Psoas muscle (tissue), 8 donors: Measurements from ENCODE around the gene GNG7. TPM values are rescaled to one million over a fixed set of nuclear protein-coding genes. Genes with fewer than 3 reads are reported as not detected.

Experiments
- ATAC-seq, 4 donors: fragments of 200-7000 bp; cut with Tn5 transposase; one replicate each; pipeline ENCODE4 v1.9.1; 2020; ENCODE audit warnings: moderate library complexity in 3 of 4, mild to moderate bottlenecking in 2 of 4
- DNase-seq, 2 donors: peaks; one replicate each; pipeline ENCODE4 v3.0.0-alpha.2; 2020
- H3K27ac ChIP-seq: fragments of 200-600 bp; one replicate; pipeline ENCODE4 v1.8.0; 2022
- H3K27me3 ChIP-seq, 3 donors: fragments of 200-600 bp in 1 of 3; one replicate each; pipeline versions ENCODE4 v1.6.1 to v1.8.0; 2013 to 2022; ENCODE audit warnings: low read length in 2 of 3, mild to moderate bottlenecking in 2 of 3, moderate library complexity in 1 of 3; ENCODE audit not compliant: insufficient read depth in 3 of 3
- H3K36me3 ChIP-seq, 2 donors: fragments of 200-600 bp in 1 of 2; one replicate each; pipeline versions ENCODE4 v1.6.1 to v1.8.0; 2013 to 2022; ENCODE audit warnings: low read depth in 1 of 2, mild to moderate bottlenecking in 1 of 2, moderate library complexity in 1 of 2; ENCODE audit not compliant: insufficient read depth in 1 of 2
- H3K4me1 ChIP-seq: fragments of 200-600 bp; one replicate; pipeline ENCODE4 v1.8.0; 2022
- H3K4me3 ChIP-seq: fragments of 200-600 bp; one replicate; pipeline ENCODE4 v1.8.0; 2022; ENCODE audit warnings: mild to moderate bottlenecking
- H3K9me3 ChIP-seq: fragments of 200-600 bp; one replicate; pipeline ENCODE4 v1.8.0; 2022
- WGBS, 3 donors: extraction: QIAGEN DNeasy Blood & Tissue Kit; methylation state at CpG; one replicate each; pipeline versions ENCODE4 v1.1.6 to v1.1.7; 2013; 5-methylcytosine and 5-hydroxymethylcytosine counted together
- intact Hi-C, 2 donors: fragments of 100-400 bp; cut with DNase I; formaldehyde crosslinking; loops; one replicate each; pipeline versions ENCODE4 v1.11.0 to v1.14.2; 2022
- long read RNA-seq, 2 donors: library from polyadenylated mRNA; unstranded; transcript quantifications; one replicate each; pipeline ENCODE4 v2.0.0, GENCODE V29; 2021
- polyA plus RNA-seq, 3 donors: library from polyadenylated mRNA; stranded (reverse); fragments of 200-250 nt; gene quantifications; one replicate each; pipeline ENCODE4 v1.2.3, GENCODE V29; 2013
- total RNA-seq, 4 donors: library from RNA; stranded (reverse); fragmentation: NEBNext Ultra II Directional in 2 of 4; extraction: Animal tissue kit (Norgen Biotek cat#: 25700) in 2 of 4; gene quantifications; one replicate each; pipeline versions ENCODE4 v1.2.1 to v1.2.4, GENCODE V29; 2021 to 2023
- TF ChIP-seq, protein P1 (sequence below): fragments of 200-600 bp; IDR thresholded peaks from one replicate; pipeline ENCODE4 v1.8.0; 2022; ENCODE audit warnings: antibody characterized with exemption
- donor health status: healthy with polysubstance abuse.
- donor health status: DM: no; HTN: no; CAD: no; lungs with moderate emphysema.
- donor health status: Bipolar disorder and iron deficiency.
- donor health status: healthy.
- donor health status: DM: yes; HTN: yes; CAD: no.
- donor health status: DM: no; HTN: no; CAD: no.
- donor health status: DM: no; HTN: no; CAD: no.
- donor health status: DM: yes; HTN: yes; CAD: no.

Gene GNG7
- total RNA-seq (1 to 10 TPM; 1.2 to 5.4 (median 2.3) TPM), polyA plus RNA-seq (under 1 TPM; 0.48 to 0.73 (median 0.58) TPM)
- long read RNA-seq, donor 1, partial matches to known transcripts, result 0 of 1 reads
- long read RNA-seq, donor 1, other reads (novel, unspliced or antisense), result 1 of 1 reads
- long read RNA-seq, donor 2, partial matches to known transcripts, result 0 of 1 reads
- long read RNA-seq, donor 2, other reads (novel, unspliced or antisense), result 1 of 1 reads

DNA sequence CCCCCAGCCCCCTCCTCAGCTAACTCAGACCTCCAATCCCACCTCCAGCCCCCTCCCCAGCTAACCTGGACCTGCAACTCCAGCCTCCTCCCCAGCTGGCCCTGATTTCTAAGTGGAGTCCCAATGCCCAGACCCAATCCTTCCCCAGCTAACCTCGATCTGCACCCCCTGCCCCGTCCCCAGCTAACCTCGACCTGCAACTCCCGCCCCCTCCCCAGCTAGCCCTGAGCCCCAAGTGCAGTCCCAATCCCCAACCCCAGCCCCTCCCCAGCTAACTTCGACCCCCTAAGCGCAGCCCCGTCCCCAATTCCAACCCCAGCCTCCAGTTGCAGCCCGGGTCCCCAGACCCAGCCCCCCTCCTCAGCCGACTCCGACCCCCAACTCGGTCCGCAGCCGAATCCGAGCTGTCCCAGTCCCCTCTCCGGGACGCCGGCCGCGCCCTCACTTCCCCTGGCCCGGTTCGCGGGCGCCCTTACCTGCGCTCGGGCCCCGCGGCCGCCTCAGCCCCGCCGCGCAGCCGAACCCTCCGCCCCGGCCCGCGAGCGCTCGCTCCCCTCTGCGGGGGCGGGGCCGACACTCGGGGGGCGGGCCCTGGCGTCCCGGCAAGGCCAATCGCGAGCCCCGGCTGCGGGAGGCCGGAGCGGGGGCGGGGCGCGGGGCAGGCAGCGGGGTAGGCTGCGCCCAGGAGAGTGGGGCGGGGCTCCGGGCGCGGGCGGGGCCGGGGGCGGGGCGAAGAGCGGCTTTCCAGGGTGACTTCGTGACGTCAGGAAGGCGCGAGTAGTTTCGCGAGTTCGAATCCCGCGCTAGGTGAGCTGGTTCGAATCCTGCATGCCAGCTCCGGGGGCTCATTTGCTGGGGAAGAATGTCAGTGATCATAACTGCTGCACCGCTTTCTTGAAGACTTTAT lies at the start of gene GNG7:
Gene GNG7, minus strand, starts transcription at position 525 of the 907 bp plus-strand sequence. CDS start 182,006 bp downstream, outside the sequence.
- ATAC-seq, result peak; percentile 100
- TF ChIP-seq, protein P1, sequence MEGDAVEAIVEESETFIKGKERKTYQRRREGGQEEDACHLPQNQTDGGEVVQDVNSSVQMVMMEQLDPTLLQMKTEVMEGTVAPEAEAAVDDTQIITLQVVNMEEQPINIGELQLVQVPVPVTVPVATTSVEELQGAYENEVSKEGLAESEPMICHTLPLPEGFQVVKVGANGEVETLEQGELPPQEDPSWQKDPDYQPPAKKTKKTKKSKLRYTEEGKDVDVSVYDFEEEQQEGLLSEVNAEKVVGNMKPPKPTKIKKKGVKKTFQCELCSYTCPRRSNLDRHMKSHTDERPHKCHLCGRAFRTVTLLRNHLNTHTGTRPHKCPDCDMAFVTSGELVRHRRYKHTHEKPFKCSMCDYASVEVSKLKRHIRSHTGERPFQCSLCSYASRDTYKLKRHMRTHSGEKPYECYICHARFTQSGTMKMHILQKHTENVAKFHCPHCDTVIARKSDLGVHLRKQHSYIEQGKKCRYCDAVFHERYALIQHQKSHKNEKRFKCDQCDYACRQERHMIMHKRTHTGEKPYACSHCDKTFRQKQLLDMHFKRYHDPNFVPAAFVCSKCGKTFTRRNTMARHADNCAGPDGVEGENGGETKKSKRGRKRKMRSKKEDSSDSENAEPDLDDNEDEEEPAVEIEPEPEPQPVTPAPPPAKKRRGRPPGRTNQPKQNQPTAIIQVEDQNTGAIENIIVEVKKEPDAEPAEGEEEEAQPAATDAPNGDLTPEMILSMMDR, result no peak

DNA sequence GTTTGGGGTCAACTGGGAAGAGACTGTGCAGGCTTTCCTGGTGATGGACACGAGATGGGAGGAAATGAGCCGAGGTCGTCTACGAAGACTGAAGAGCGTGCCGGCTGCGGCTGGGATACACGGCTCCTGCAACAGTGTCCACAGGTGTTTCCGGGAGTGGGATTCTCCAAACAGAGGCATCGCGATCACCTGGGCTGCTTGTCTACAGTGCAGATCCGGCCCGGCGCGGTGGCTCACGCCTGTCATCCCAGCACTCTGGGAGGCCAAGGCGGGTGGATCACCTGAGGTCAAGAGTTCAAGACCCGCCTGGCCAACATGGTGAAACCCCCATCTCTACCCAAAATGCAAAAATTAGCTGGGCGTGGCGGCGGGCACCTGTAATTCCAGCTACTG lies 48.9 kb upstream of the GNG7 start:
- 84 to 88% (median 85%) methylated on average over 21 of the region's 21 CpGs for WGBS, 3 donors
- Histone ChIP-seq H3K4me1 (no peaks in the 10 kb centered on the region), H3K27ac (no peak overlapping the region), H3K36me3 (peaks cover 0 to 34% of the 10 kb centered on the region in 2 donors), H3K27me3 (no peaks in the 10 kb centered on the region), H3K4me3 (no peak overlapping the region), H3K9me3 (no peaks in the 10 kb centered on the region)
- intact Hi-C loops, result loop anchor here in 1 of 2 donors (5.0 kb wide), 1 partner anchor 104 kb away; no protein-coding TSS in a partner anchor
- ATAC-seq, result no peak
- TF ChIP-seq, protein P1, result no peak
- DNase-seq, result peak in 1 of 2 donors; percentile 46

More for the DNA sequence above, at the start of gene GNG7:
- Histone ChIP-seq H3K9me3 (no peaks in the 10 kb centered on the region), H3K4me3 (peak within 1 kb of the TSS; percentile 64), H3K4me1 (no peaks in the 10 kb centered on the region), H3K36me3 (no peaks in the 10 kb centered on the region), H3K27me3 (peaks cover 0 to 2% (median 0%) of the 10 kb centered on the region in 3 donors), H3K27ac (no peak within 1 kb of the TSS)
- intact Hi-C loops, result no loop called here
- DNase-seq, result peak; percentile 94
- 2 to 3% (median 2%) methylated on average over 49 to 76 of the region's 77 CpGs for WGBS, 3 donors

DNA sequence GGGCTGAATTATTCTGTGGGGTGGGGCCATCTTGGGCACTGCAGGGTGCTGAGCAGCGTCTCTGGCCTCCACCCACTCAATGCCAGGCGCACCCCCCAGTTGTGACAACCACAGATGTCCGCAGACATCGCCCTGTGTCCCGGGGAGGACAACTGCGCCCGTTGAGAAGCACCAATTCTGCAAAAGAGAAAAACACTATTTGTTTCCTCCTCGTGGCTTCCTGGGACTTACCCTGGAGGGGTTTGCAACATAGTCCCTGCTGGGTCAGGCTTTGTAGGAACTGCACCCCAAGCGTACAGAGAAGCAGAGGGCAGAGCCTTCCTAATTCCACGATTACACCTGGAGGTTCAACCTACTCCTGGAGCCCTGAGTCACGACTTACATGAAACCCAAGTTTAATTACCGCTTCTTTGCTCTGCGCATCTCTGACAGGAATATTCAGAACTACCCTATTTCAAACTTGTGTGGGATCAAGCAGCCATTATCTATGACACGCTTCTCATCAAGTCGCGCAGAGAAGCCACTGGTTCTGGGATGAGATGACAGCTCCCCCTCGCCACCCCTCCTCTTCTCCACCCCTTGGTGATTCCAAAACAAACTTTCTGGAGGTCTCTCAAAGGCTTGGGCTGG lies 48.4 kb upstream of the GNG7 start:
- H3K4me3 ChIP-seq, result no peak overlapping the region
- H3K36me3 ChIP-seq, result peaks cover 0 to 29% of the 10 kb centered on the region in 2 donors
- no peaks in the 10 kb centered on the region for H3K9me3 ChIP-seq
- DNase-seq (no peak), ATAC-seq (no peak)
- intact Hi-C loops, result loop anchor here in 1 of 2 donors (5.0 kb wide), 1 partner anchor 104 kb away; no protein-coding TSS in a partner anchor
- WGBS, 3 donors, result 73 to 76% (median 76%) methylated on average over 17 of the region's 17 CpGs
- no peaks in the 10 kb centered on the region for H3K4me1 ChIP-seq
- no peaks in the 10 kb centered on the region for H3K27me3 ChIP-seq
- no peak overlapping the region for H3K27ac ChIP-seq
- TF ChIP-seq, protein P1, result no peak

DNA sequence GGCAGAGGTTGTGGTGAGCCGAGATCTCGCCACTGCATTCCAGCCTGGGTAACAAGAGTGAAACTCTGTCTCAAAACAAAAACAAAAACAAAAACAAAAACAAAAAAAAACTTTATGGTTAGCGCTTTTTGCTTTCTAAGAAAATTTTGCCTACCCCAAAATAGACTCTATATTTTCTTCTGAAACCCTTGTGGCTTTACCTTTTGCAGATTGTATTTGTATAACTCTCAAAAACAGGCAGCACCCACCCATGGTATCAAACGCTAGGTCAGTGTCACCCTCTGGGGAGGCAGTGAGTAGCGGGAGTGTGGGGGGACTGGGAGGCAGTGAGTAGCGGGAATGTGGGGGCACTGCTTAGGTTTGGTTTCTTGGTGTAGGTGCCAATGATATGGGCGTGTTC lies 44.9 kb upstream of the GNG7 start:
- Histone ChIP-seq H3K27ac (no peak overlapping the region), H3K27me3 (peaks cover 0 to 3% (median 0%) of the 10 kb centered on the region in 3 donors), H3K4me1 (no peaks in the 10 kb centered on the region), H3K4me3 (no peak overlapping the region), H3K36me3 (no peaks in the 10 kb centered on the region), H3K9me3 (no peaks in the 10 kb centered on the region)
- TF ChIP-seq, protein P1, result no peak
- ATAC-seq (no peak), DNase-seq (no peak)
- 83 to 87% (median 84%) methylated on average over 7 of the region's 7 CpGs for WGBS, 3 donors
- intact Hi-C loops, result no loop called here
